PFSK-1 (cell line): ENCODE measurements around the gene DHRS7.

Source experiments
- POLR2AphosphoS5 ChIP-seq: IDR thresholded peaks from 2 replicates; pipeline ENCODE4 v1.6.1; 2012; ENCODE audit warnings: low read depth, mild to moderate bottlenecking, control low read depth, low read length, moderate library complexity
- TAF1 ChIP-seq: IDR thresholded peaks from 2 replicates; pipeline ENCODE4 v1.6.1; 2012; ENCODE audit warnings: low read length, control low read depth, borderline replicate concordance; ENCODE audit not compliant: insufficient read depth

GRCh38 chr14:60125918-60126317, 39.3 kb downstream of the DHRS7 start:
- TF ChIP-seq POLR2AphosphoS5 (no peak), TAF1 (no peak)
